KMS-11 (cell line): ENCODE results near the gene RPN1.
"Not testable (repeated sequence)": the region's sequence is repeated elsewhere in the genome, so short reads cannot be mapped to it uniquely, and the experiment has no call there.

Experiments used
- H2AFZ ChIP-seq: fragments of 200-600 bp; sonication (generic); 2 replicates; pipeline ENCODE4 v1.6.1; 2016; ENCODE audit warnings: antibody characterized with exemption, mixed run types, low read depth
- H3K27ac ChIP-seq: fragments of 200-600 bp; sonication (generic); 2 replicates; pipeline ENCODE4 v1.6.1; 2016; ENCODE audit warnings: mild to moderate bottlenecking, mixed run types
- H3K27me3 ChIP-seq: fragments of 200-600 bp; sonication (generic); 2 replicates; pipeline ENCODE4 v1.6.1; 2017; ENCODE audit warnings: mild to moderate bottlenecking, low read depth, mixed run types, moderate library complexity; ENCODE audit not compliant: insufficient read depth
- H3K36me3 ChIP-seq: fragments of 200-600 bp; sonication (generic); 2 replicates; pipeline ENCODE4 v1.6.1; 2017; ENCODE audit warnings: mild to moderate bottlenecking, mixed run types; ENCODE audit not compliant: insufficient read depth
- H3K4me1 ChIP-seq: fragments of 200-600 bp; sonication (generic); 2 replicates; pipeline ENCODE4 v1.6.1; 2016; ENCODE audit warnings: mild to moderate bottlenecking, low read depth, mixed run types; ENCODE audit not compliant: poor library complexity, severe bottlenecking
- H3K4me2 ChIP-seq: fragments of 200-600 bp; sonication (generic); 2 replicates; pipeline ENCODE4 v1.7.0; 2016; ENCODE audit warnings: mild to moderate bottlenecking, mixed run types
- H3K4me3 ChIP-seq: fragments of 200-600 bp; sonication (generic); IDR thresholded peaks from 2 replicates; pipeline ENCODE4 v1.6.1; 2017; ENCODE audit warnings: low read depth, low read length, mixed read lengths; ENCODE audit not compliant: insufficient read depth
- H3K79me2 ChIP-seq: fragments of 200-600 bp; sonication (generic); 2 replicates; pipeline ENCODE4 v1.6.1; 2016; ENCODE audit warnings: low read depth, mixed run types; ENCODE audit not compliant: insufficient read depth
- H3K9ac ChIP-seq: fragments of 200-600 bp; sonication (generic); 2 replicates; pipeline ENCODE4 v1.6.1; 2016; ENCODE audit warnings: mild to moderate bottlenecking, mixed run types
- H4K20me1 ChIP-seq: fragments of 200-600 bp; sonication (generic); 2 replicates; pipeline ENCODE4 v1.6.1; 2016; ENCODE audit warnings: mild to moderate bottlenecking, mixed run types; ENCODE audit not compliant: insufficient read depth
- TF ChIP-seq, protein P1 (sequence below): fragments of 200-600 bp; sonication (generic); conservative IDR thresholded peaks from 2 replicates; pipeline ENCODE4 v1.6.1; 2017; ENCODE audit warnings: low read depth, mild to moderate bottlenecking, antibody characterized with exemption, low read length, moderate library complexity, mixed read lengths

The RPN1 gene

DNA sequence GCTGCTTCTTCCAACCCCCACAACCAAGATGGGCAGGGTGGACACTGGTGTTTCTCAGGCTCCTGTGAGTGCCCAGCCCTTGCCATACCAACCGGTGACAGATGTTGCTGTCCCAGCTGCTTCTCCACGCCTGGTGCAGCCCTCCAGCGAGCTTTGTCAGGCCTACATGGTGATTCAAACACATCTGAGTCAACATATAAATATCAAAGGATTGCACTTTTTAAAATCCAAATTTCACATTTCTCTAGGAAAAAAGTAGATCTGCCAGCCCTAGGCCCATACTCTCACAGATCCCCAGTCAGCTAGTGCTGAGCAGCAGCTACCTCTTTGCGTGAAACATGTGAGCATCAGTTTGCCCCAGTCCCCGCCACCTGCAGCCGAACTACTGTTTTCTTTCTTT, 52.7 kb downstream of the RPN1 start:
- no peak overlapping the region for H3K27ac ChIP-seq
- H3K9ac ChIP-seq = no peak overlapping the region
- H3K36me3 ChIP-seq = no peaks in the 10 kb centered on the region
- H3K4me2 ChIP-seq = no peak overlapping the region
- H3K27me3 ChIP-seq = no peaks in the 10 kb centered on the region
- no peaks in the 10 kb centered on the region for H3K79me2 ChIP-seq
- no peak overlapping the region for H3K4me3 ChIP-seq
- no peak overlapping the region for H2AFZ ChIP-seq
- H4K20me1 ChIP-seq = no peaks in the 10 kb centered on the region
- TF ChIP-seq, protein P1, sequence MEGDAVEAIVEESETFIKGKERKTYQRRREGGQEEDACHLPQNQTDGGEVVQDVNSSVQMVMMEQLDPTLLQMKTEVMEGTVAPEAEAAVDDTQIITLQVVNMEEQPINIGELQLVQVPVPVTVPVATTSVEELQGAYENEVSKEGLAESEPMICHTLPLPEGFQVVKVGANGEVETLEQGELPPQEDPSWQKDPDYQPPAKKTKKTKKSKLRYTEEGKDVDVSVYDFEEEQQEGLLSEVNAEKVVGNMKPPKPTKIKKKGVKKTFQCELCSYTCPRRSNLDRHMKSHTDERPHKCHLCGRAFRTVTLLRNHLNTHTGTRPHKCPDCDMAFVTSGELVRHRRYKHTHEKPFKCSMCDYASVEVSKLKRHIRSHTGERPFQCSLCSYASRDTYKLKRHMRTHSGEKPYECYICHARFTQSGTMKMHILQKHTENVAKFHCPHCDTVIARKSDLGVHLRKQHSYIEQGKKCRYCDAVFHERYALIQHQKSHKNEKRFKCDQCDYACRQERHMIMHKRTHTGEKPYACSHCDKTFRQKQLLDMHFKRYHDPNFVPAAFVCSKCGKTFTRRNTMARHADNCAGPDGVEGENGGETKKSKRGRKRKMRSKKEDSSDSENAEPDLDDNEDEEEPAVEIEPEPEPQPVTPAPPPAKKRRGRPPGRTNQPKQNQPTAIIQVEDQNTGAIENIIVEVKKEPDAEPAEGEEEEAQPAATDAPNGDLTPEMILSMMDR = no peak
- no peaks in the 10 kb centered on the region for H3K4me1 ChIP-seq

DNA sequence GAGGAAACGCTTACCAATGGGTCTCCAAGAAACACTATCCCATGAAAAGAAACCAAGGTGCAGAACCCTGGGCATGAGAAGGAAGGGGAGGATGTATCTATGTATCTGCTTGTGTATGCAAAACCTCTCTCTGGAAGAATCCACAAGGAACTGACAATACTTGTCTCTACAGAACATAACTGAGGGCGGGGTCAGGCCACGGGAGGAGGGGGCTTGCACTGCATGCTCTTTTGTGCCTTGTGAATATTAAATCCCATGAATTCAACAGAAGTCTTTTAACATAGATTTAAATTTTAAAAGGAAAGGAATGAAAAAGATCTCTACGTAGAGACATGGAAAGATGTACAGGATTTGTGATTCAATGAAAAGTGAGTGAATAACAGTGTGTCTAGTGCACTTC, 57.8 kb downstream of the RPN1 start:
- Histone ChIP-seq H3K4me2 (no peak overlapping the region), H3K4me1 (no peaks in the 10 kb centered on the region), H4K20me1 (no peaks in the 10 kb centered on the region), H3K27me3 (no peaks in the 10 kb centered on the region), H3K79me2 (no peaks in the 10 kb centered on the region), H3K9ac (no peak overlapping the region), H3K36me3 (no peaks in the 10 kb centered on the region), H3K27ac (no peak overlapping the region), H3K4me3 (no peak overlapping the region), H2AFZ (no peak overlapping the region)
- TF ChIP-seq, protein P1 = no peak

DNA sequence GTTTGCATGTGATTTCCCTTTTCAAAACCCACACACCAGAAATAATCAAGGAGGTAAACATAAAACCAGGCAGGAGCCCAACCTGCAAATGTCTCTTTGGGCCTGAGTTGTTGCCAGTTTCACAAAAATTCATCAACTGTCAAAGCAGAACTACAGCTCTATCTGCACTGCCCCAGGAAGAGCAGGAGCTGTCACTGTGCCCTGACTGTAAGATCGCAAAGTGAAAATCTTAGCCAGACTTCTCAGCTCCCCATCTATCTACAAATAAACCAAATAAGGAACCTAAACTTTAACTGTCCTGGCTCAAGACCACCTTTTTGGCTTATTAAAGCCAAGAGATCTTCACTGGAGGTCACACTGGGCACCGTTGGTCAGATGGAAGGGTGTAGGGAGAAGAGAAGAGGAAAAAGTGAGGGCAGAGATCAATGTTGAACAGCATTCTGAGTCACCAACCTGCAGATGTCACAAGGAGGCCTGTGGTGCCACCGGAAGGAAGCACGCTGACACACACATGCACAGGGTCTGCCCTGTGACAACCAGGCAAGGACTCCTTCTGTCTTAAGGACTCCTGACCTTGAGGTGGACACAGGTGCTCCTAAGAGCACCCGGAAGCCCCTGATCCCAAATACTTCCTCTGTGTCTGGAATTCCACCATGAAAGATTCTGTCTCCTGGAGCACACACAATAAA, 58.7 kb downstream of the RPN1 start:
- Histone ChIP-seq H3K4me2 (no peak overlapping the region), H3K4me1 (no peaks in the 10 kb centered on the region), H2AFZ (no peak overlapping the region), H3K4me3 (no peak overlapping the region), H3K27me3 (no peaks in the 10 kb centered on the region), H3K79me2 (no peaks in the 10 kb centered on the region), H3K36me3 (no peaks in the 10 kb centered on the region), H3K9ac (no peak overlapping the region), H3K27ac (no peak overlapping the region), H4K20me1 (no peaks in the 10 kb centered on the region)
- TF ChIP-seq, protein P1 = no peak

DNA sequence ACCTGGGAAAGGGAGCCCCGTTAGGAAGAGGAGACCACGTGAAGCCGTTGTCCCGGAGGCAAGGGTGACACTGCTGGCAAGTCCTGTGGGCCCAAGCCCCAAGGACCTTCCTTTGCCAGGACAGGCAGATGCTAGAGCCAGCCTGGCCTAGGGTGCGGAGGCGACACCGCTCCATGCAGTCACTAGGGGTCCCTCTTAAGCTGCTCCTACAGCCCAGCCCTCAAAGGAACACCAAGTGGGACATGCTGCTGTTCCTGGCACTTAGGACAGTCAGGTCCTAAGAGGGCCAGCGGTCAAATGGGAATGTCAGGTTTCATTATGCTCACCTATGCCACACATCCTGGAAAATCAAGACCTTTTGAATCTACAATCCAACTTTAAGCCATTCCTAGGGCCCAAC, 59.7 kb downstream of the RPN1 start:
- TF ChIP-seq, protein P1 = no peak
- Histone ChIP-seq H3K79me2 (no peaks in the 10 kb centered on the region), H3K27ac (no peak overlapping the region), H2AFZ (no peak overlapping the region), H3K4me1 (no peaks in the 10 kb centered on the region), H3K9ac (no peak overlapping the region), H3K36me3 (no peaks in the 10 kb centered on the region), H3K4me2 (no peak overlapping the region), H3K4me3 (no peak overlapping the region), H4K20me1 (no peaks in the 10 kb centered on the region), H3K27me3 (no peaks in the 10 kb centered on the region)

DNA sequence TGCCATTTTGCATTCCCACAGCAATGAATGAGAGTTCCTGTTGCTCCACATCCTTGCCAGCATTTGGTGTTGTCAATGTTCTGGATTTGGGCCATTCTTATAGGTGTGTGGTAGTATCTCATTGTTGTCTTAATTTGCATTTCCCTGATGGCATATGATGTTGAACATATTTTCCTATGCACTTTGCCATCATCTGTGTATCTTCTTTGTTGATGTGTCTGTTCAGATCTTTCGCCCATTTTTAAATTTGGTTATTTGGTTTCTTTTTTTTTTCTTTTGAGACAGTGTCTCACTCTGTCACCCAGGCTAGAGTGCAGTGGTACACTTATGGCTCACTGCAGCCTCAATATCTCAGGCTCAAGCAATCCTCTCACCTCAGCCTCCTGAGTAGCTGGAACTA, 60.6 kb downstream of the RPN1 start:
- not testable (repeated sequence) for H3K79me2 ChIP-seq, H4K20me1 ChIP-seq, H3K9ac ChIP-seq, H3K4me3 ChIP-seq, H3K27ac ChIP-seq, H3K36me3 ChIP-seq, H2AFZ ChIP-seq, H3K4me2 ChIP-seq, H3K27me3 ChIP-seq, H3K4me1 ChIP-seq
